Lower lobe of right lung (tissue), 2 donors: Measurements from ENCODE around the gene DNAJC18. TPM values are rescaled to one million over a fixed set of nuclear protein-coding genes. Genes with fewer than 3 reads are reported as not detected.

Experiments
- ATAC-seq, 2 donors: fragments of 200-7000 bp; cut with Tn5 transposase; one replicate each; pipeline ENCODE4 v1.9.1; 2020 to 2022; ENCODE audit warnings: mild to moderate bottlenecking in 2 of 2, moderate library complexity in 2 of 2
- DNase-seq: peaks from one replicate; pipeline ENCODE4 v3.0.0-alpha.2; 2020
- H3K27ac ChIP-seq: fragments of 200-600 bp; one replicate; pipeline ENCODE4 v1.8.0; 2022
- H3K27me3 ChIP-seq: fragments of 200-600 bp; one replicate; pipeline ENCODE4 v1.8.0; 2022; ENCODE audit warnings: low read depth
- H3K36me3 ChIP-seq: fragments of 200-600 bp; one replicate; pipeline ENCODE4 v1.8.0; 2022; ENCODE audit warnings: mild to moderate bottlenecking
- H3K4me1 ChIP-seq: fragments of 200-600 bp; one replicate; pipeline ENCODE4 v1.8.0; 2022
- H3K4me3 ChIP-seq: fragments of 200-600 bp; one replicate; pipeline ENCODE4 v1.8.0; 2022; ENCODE audit warnings: mild to moderate bottlenecking
- H3K9me3 ChIP-seq: fragments of 200-600 bp; one replicate; pipeline ENCODE4 v1.8.0; 2022
- intact Hi-C: fragments of 100-400 bp; cut with DNase I; formaldehyde crosslinking; loops from one replicate; pipeline ENCODE4 v1.11.0; 2022
- total RNA-seq: library from RNA; stranded (reverse); fragmentation: NEBNext Ultra II Directional; extraction: Animal tissue kit (Norgen Biotek cat#: 25700); gene quantifications from one replicate; pipeline ENCODE4 v1.2.1, GENCODE V29; 2021
- TF ChIP-seq, protein P1 (sequence below): fragments of 200-600 bp; IDR thresholded peaks from one replicate; pipeline ENCODE4 v1.8.0; 2022; ENCODE audit warnings: antibody characterized with exemption, mild to moderate bottlenecking
- donor health status: DM: no; HTN: yes; CAD: no; lungs with severe emphysema.

Gene DNAJC18
- total RNA-seq, 1 donor from 2014 or later, result 10.0 TPM

DNA sequence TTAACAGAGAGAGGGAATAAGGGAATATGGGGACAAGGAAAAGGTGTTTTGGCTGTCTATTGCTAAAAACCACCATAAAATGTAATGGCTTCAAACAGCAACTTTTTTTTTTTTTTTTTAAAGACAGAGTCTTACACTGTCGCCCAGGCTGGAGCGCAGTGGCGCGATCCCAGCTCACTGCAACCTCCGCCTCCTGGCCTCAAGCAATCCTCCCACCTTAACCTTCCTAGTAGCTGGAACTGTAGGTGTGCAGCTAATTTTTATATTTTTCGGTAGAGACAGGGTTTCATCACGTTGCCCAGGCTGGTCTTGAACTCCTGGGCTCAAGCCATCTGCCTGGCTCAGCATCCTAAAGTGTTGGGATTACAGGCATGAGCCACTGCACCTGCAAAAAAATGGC, 31.1 kb downstream of the DNAJC18 start:
- ATAC-seq (no peak), DNase-seq (no peak)
- intact Hi-C loops, result no loop called here
- TF ChIP-seq, protein P1, sequence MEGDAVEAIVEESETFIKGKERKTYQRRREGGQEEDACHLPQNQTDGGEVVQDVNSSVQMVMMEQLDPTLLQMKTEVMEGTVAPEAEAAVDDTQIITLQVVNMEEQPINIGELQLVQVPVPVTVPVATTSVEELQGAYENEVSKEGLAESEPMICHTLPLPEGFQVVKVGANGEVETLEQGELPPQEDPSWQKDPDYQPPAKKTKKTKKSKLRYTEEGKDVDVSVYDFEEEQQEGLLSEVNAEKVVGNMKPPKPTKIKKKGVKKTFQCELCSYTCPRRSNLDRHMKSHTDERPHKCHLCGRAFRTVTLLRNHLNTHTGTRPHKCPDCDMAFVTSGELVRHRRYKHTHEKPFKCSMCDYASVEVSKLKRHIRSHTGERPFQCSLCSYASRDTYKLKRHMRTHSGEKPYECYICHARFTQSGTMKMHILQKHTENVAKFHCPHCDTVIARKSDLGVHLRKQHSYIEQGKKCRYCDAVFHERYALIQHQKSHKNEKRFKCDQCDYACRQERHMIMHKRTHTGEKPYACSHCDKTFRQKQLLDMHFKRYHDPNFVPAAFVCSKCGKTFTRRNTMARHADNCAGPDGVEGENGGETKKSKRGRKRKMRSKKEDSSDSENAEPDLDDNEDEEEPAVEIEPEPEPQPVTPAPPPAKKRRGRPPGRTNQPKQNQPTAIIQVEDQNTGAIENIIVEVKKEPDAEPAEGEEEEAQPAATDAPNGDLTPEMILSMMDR, result no peak
- Histone ChIP-seq H3K4me1 (peaks cover 13% of the 10 kb centered on the region), H3K27ac (no peak overlapping the region), H3K9me3 (no peaks in the 10 kb centered on the region), H3K27me3 (no peaks in the 10 kb centered on the region), H3K4me3 (no peak overlapping the region), H3K36me3 (peaks cover 8% of the 10 kb centered on the region)

DNA sequence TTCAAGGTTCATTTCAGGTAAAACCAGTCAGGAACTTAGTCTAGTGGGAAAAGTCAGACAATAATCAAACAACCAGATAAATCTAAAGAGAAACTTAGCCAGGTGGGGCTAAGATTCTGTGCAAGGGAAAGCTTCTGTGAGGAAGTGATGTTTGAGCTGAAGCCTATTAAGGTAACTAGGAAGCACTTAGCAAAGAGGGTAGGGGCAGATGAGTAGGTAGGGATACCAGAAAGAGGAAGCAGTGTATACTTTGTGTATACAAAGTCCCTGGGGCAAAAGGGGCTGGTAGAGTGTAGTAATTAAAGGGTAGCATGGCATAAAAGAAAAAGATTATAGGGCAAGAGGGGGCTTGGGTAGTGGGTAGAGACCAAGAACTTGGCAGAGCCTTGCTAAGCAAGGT, 31.8 kb downstream of the DNAJC18 start:
- Histone ChIP-seq H3K27me3 (no peaks in the 10 kb centered on the region), H3K9me3 (no peaks in the 10 kb centered on the region), H3K4me3 (no peak overlapping the region), H3K4me1 (peaks cover 19% of the 10 kb centered on the region), H3K36me3 (peaks cover 1% of the 10 kb centered on the region), H3K27ac (no peak overlapping the region)
- TF ChIP-seq, protein P1, result no peak
- ATAC-seq, result no peak
- intact Hi-C loops, result no loop called here
- no peak for DNase-seq

DNA sequence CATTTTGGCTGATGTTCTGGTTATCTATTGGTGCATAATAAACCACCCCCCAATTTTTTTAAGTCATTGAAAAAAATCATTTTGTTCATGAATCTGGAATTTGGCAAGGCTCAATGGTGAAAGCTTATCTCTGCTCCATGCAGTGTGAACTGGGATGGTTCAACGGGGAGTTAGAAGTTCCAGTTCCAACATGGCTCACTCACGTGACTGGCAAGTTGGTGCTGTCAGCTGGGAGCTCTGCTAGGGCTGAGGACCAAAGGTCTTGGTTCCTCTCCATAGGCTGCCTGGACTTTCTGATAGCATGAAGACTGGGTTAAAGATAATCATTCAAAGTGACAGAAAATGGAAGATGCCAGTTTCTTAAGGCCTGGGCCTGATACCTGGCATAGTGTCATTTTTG, 32.4 kb downstream of the DNAJC18 start:
- no peak overlapping the region for H3K4me3 ChIP-seq
- intact Hi-C loops, result no loop called here

DNA sequence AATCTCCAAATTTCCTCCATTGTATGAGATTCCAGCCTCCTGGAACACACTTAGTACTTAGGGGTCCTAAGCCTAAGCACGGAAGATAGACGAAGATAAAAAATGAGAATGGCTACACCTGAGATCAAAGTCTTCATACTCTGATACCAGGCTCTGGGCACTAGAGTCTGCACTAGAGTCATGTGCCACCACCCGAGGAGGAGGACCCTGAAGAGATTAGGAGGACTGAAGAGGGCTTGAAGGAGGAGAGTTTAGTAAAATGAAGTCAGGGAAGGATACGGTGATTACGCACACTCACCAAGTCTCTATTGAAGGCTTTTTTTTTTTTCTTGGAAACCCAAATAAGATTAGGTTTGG, 34.9 kb downstream of the DNAJC18 start:
- Histone ChIP-seq H3K27ac (peak overlapping the region; percentile 90), H3K27me3 (no peaks in the 10 kb centered on the region), H3K4me3 (peak overlapping the region; percentile 61), H3K36me3 (no peaks in the 10 kb centered on the region), H3K4me1 (peaks cover 19% of the 10 kb centered on the region), H3K9me3 (no peaks in the 10 kb centered on the region)
- intact Hi-C loops, result no loop called here
- DNase-seq, result no peak
- no peak for ATAC-seq
- TF ChIP-seq, protein P1, result no peak

More for the DNA sequence above, 32.4 kb downstream of the DNAJC18 start:
- H3K9me3 ChIP-seq, result no peaks in the 10 kb centered on the region
- no peak for DNase-seq
- H3K27me3 ChIP-seq, result no peaks in the 10 kb centered on the region
- no peaks in the 10 kb centered on the region for H3K36me3 ChIP-seq
- H3K27ac ChIP-seq, result no peak overlapping the region
- H3K4me1 ChIP-seq, result peaks cover 19% of the 10 kb centered on the region
- no peak for ATAC-seq
- TF ChIP-seq, protein P1, result no peak

DNA sequence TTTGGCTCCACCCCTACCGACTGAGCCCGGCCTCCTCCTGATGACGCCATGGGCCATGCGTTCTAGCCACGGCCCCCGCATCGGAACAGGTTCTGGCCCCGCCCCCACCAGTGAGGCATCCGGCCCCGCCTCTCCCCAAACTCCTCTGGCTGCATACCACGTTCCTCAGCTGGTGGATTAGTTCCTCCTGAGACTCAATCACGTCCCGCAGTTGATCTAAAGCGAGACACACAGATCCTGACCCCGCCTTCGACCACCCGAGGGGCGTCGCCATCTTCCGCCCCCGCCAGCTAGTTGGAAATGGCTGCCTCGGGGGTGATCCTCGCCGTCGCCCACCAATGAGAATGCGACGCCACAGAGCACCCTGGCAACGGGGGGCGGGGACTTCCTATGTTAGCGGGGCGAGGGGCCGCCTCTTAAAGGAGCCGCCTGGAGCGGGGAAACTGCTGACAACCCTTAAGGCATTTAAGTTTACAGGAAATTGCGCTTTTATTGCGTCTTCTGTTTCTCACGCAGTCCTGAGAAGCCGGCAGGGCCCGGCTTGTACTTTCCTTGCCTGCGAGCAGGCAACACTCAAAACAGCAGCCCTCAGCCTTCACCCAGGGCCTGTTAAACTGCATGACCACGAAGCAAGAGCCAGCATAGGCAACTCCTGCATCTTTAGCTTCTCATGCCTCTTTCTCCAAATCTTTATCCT, 35.4 kb downstream of the DNAJC18 start, which contains the start of gene SPATA24:
Gene SPATA24 (minus strand): TSS at position 303 of the 697 bp plus-strand sequence. CDS start 29 bp downstream, at position 274.
- intact Hi-C loops, result no loop called here
- Histone ChIP-seq H3K36me3 (no peaks in the 10 kb centered on the region), H3K9me3 (no peaks in the 10 kb centered on the region), H3K27ac (peak within 1 kb of the TSS; percentile 90), H3K4me1 (peaks cover 19% of the 10 kb centered on the region), H3K27me3 (no peaks in the 10 kb centered on the region), H3K4me3 (peak within 1 kb of the TSS; percentile 61)
- ATAC-seq (peak; percentile 97 to 98), DNase-seq (peak; percentile 98)
- TF ChIP-seq, protein P1, result no peak
